Sigmoid colon (tissue), 7 donors: ENCODE data around the gene DCST1. TPM values are rescaled to one million over a fixed set of nuclear protein-coding genes. Genes with fewer than 3 reads are reported as not detected.
A peak's percentile ranks its signal among the peaks of the same experiment; 100 is the strongest.

Experiments used
- DNase-seq: peaks from one replicate; pipeline ENCODE4 v3.0.0-alpha.2; 2019
- H3K27ac ChIP-seq, 4 donors: fragments of 200-600 bp; sonication (generic); one replicate each; pipeline ENCODE4 v1.5.1; 2016 to 2019; ENCODE audit warnings: mild to moderate bottlenecking in 1 of 4
- H3K27me3 ChIP-seq, 3 donors: fragments of 200-600 bp; sonication (generic); one replicate each; pipeline ENCODE4 v1.5.1; 2019; ENCODE audit warnings: mild to moderate bottlenecking in 1 of 3
- H3K36me3 ChIP-seq, 4 donors: fragments of 200-600 bp; sonication (generic); one replicate each; pipeline ENCODE4 v1.5.1; 2016 to 2019
- H3K4me1 ChIP-seq, 4 donors: fragments of 200-600 bp; sonication (generic); one replicate each; pipeline ENCODE4 v1.5.1; 2017 to 2019
- H3K4me3 ChIP-seq, 4 donors: fragments of 200-600 bp; sonication (generic); one replicate each; pipeline ENCODE4 v1.5.1; 2017 to 2019; ENCODE audit warnings: mild to moderate bottlenecking in 2 of 4, moderate library complexity in 1 of 4
- H3K9me3 ChIP-seq, 4 donors: fragments of 200-600 bp in 3 of 4; sonication (generic) in 3 of 4; one replicate each; pipeline versions ENCODE4 v1.5.1 to v1.6.1; 2013 to 2019
- EP300 ChIP-seq, 4 donors: sonication (generic); formaldehyde crosslinking; IDR thresholded peaks; one replicate each; pipeline ENCODE4 v1.6.1; 2017; ENCODE audit warnings: antibody characterized with exemption in 4 of 4
- POLR2A ChIP-seq, 2 donors: fragments of 450-650 bp; IDR thresholded peaks; one replicate each; pipeline ENCODE4 v1.6.1; 2016; ENCODE audit warnings: antibody characterized with exemption in 2 of 2, mild to moderate bottlenecking in 2 of 2, moderate library complexity in 2 of 2
- POLR2AphosphoS5 ChIP-seq, 4 donors: sonication (generic); formaldehyde crosslinking; IDR thresholded peaks; one replicate each; pipeline ENCODE4 v1.6.1; 2017; ENCODE audit warnings: antibody characterized with exemption in 4 of 4
- WGBS, 2 donors: extraction: QIAGEN DNeasy Blood & Tissue Kit; methylation state at CpG; one replicate each; pipeline ENCODE4 v1.1.7; 2013; 5-methylcytosine and 5-hydroxymethylcytosine counted together
- intact Hi-C: fragments of 100-400 bp; cut with DNase I; formaldehyde crosslinking; loops from one replicate; pipeline ENCODE4 v1.15.1; 2023
- polyA plus RNA-seq, 3 donors: library from polyadenylated mRNA; stranded (reverse); fragments of 200-250 nt; gene quantifications; one replicate each; pipeline ENCODE4 v1.2.3, GENCODE V29; 2013
- total RNA-seq, 4 donors: library from RNA; depleted of rRNA; stranded (reverse); fragments of >200 nt; gene quantifications; one replicate each; pipeline ENCODE4 v1.1.0, GENCODE V29; 2016
- TF ChIP-seq, protein P1 (sequence below), 4 experiments: fragments of 450-650 bp in 3 of 4; fragments of 200-600 bp in 1 of 4; IDR thresholded peaks; one replicate each; pipeline ENCODE4 v1.5.1; 2016 to 2019; ENCODE audit warnings: antibody characterized with exemption in 4 of 4, mild to moderate bottlenecking in 3 of 4, moderate library complexity in 2 of 4
- donor health status: healthy with polysubstance abuse.
- donor health status: Bipolar disorder and iron deficiency.
- donor health status: healthy.

DCST1 gene
- total and polyA plus RNA-seq, 7 donors, result 0.09 to 0.16 TPM; not detected in 5

DNA sequence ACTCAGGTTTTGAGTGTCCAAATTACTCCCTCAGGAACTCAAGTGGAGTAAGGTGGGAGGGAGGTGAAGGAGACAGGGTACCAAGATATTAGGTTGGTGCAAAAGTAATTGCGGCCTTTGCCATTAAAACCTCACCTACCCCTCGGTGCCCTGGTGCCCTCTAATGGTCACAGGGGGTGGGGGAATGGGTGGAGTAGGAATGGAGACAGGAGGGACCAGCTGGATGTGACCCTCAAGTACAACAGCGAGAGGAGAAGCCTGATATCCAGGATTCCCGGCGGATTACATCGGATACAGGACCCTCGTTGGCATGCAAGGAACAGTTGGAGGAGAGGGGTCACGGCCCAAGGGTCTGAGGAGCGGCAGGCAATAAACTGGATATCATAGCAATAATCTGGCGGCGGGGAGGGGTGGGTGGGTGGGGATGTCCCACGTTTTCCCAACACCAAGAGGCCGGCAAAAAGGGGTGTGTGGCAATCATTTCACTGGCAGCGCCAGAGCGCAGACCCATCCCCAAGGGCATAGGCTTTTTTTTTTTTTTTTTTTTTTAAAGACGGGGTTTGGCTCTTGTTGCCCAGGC is 35.3 kb upstream of the DCST1 start:
- no peak for DNase-seq

DNA sequence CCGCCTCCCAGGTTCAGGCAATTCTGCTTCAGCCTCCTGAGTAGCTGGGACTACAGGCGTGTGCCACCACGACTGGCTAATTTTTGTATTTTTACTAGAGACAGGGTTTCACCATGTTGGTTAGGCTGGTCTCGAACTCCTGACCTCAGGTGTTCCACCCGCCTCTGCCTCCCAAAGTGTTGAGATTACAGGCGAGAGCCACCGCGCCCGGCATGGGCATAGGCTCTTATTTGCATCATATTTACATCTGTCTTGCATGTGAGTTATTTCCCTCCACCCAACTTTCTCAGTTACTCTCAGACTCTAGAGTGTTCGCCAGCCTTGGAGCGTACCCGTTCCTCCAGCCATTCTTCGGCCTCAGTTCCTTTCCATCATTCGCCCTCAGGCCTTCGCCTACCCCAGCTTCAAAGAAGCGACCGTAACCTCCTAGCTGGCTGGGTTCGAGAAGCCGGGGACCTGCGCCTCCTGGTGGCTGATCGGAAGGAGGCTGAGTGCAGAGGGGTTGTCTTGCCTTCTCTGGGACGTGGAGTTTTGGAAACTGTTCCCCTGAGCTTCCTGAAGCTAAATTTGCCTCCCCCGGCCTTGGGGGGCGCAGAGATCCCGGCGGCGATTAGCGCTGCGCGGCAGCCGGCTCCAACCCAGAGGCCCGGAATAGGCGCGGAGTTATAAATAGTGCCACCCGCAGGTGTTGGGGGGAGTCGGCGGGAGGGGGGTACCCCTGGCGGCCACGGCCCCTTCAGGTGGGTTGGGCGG is 34.6 kb upstream of the DCST1 start:
- Histone ChIP-seq H3K4me3 (peak overlapping the region; percentile 73 to 94 (median 81)), H3K27me3 (no peaks in the 10 kb centered on the region), H3K36me3 (no peaks in the 10 kb centered on the region), H3K27ac (peak overlapping the region; percentile 96 to 99 (median 98)), H3K9me3 (no peaks in the 10 kb centered on the region), H3K4me1 (peaks cover 0 to 27% (median 22%) of the 10 kb centered on the region in 4 donors)
- intact Hi-C loops, result loop anchor here (5.0 kb wide), 1 partner anchor 37 kb away; the partner anchor contains the start of gene PYGO2
- TF ChIP-seq POLR2A (IDR thresholded peaks at IDR 0.05) (no peak), EP300 (IDR thresholded peaks at IDR 0.05) (no peak), POLR2AphosphoS5 (IDR thresholded peaks at IDR 0.05) (peak in 2 of 4 donors; percentile 15 to 26)
- TF ChIP-seq, protein P1, sequence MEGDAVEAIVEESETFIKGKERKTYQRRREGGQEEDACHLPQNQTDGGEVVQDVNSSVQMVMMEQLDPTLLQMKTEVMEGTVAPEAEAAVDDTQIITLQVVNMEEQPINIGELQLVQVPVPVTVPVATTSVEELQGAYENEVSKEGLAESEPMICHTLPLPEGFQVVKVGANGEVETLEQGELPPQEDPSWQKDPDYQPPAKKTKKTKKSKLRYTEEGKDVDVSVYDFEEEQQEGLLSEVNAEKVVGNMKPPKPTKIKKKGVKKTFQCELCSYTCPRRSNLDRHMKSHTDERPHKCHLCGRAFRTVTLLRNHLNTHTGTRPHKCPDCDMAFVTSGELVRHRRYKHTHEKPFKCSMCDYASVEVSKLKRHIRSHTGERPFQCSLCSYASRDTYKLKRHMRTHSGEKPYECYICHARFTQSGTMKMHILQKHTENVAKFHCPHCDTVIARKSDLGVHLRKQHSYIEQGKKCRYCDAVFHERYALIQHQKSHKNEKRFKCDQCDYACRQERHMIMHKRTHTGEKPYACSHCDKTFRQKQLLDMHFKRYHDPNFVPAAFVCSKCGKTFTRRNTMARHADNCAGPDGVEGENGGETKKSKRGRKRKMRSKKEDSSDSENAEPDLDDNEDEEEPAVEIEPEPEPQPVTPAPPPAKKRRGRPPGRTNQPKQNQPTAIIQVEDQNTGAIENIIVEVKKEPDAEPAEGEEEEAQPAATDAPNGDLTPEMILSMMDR (IDR thresholded peaks at IDR 0.05), result peak in 3 of 4 experiments; percentile 73 to 82 (median 78)
- 10% methylated on average over 40 of the region's 40 CpGs for WGBS, 2 donors
- DNase-seq, result peak; percentile 87

More for the DNA sequence above, 35.3 kb upstream of the DCST1 start:
- H3K36me3 ChIP-seq, result no peaks in the 10 kb centered on the region
- H3K4me3 ChIP-seq, result no peak overlapping the region
- WGBS, 2 donors, result 57 to 73% methylated on average over 16 of the region's 16 CpGs
- intact Hi-C loops, result loop anchor here (5.0 kb wide), 1 partner anchor 36 kb away; the partner anchor contains the start of gene PYGO2
- no peaks in the 10 kb centered on the region for H3K9me3 ChIP-seq
- no peaks in the 10 kb centered on the region for H3K27me3 ChIP-seq
- TF ChIP-seq POLR2AphosphoS5 (IDR thresholded peaks at IDR 0.05) (no peak), POLR2A (IDR thresholded peaks at IDR 0.05) (no peak), EP300 (IDR thresholded peaks at IDR 0.05) (no peak)
- TF ChIP-seq, protein P1 (IDR thresholded peaks at IDR 0.05), result no peak
- H3K27ac ChIP-seq, result peak overlapping the region in 3 of 4 donors; percentile 96 to 99 (median 98)
- H3K4me1 ChIP-seq, result peaks cover 0 to 26% (median 22%) of the 10 kb centered on the region in 4 donors

DNA sequence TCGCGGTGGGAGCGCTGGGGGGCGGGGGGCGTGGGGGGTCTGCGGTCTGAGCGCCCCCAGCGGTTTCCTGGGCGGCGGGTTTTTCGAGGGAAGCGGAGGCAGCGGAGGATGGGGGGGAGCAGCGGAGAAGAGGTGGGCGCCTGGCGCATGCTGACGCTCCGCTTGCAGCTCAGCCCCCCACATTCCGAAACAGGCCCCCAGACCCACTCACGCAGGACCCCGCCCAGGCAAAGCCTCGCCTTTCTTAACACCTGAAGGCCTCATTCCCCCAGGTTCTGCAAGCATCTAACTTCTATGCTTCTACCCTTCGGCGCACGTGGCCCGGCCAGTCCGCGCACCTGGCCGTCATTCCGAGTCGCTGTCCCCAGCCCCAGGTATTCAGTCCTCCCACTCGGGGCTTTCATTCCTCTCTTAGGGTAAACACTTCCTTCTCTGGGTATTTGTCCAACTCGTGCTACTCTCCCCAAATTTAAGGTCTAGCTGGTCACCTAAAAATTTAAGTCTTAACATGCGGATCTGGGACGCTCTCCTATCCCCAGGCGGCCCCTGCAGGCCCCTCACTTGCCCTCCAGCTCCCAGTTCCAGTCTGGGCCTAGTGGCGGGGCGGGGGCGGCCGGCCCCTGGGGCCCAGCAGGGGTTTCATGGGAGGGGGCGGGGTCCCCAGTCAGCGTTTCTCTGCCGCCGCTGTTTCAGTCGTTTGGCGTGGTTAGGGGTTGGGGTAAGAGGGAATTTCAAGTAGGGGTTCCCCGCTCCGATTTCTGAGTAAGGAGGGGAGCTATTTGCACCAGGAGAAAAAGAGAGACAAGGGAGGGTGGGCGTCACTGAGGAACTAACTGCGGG is 33.8 kb upstream of the DCST1 start:
- Histone ChIP-seq H3K27ac (peak overlapping the region; percentile 96 to 99 (median 98)), H3K36me3 (no peaks in the 10 kb centered on the region), H3K4me1 (peaks cover 0 to 35% (median 30%) of the 10 kb centered on the region in 4 donors), H3K9me3 (no peaks in the 10 kb centered on the region), H3K27me3 (no peaks in the 10 kb centered on the region), H3K4me3 (peak overlapping the region; percentile 73 to 94 (median 81))
- intact Hi-C loops, result loop anchor here (2.0 to 5.0 kb wide), 3 partner anchors 37 to 63 kb away; partner anchors contain the start of genes ADAM15, PMVK and PYGO2
- TF ChIP-seq POLR2AphosphoS5 (IDR thresholded peaks at IDR 0.05) (no peak), EP300 (IDR thresholded peaks at IDR 0.05) (no peak)
- TF ChIP-seq, protein P1 (IDR thresholded peaks at IDR 0.05), result no peak
- WGBS, 2 donors, result 3 to 11% methylated on average over 50 of the region's 50 CpGs
- no peak for DNase-seq

DNA sequence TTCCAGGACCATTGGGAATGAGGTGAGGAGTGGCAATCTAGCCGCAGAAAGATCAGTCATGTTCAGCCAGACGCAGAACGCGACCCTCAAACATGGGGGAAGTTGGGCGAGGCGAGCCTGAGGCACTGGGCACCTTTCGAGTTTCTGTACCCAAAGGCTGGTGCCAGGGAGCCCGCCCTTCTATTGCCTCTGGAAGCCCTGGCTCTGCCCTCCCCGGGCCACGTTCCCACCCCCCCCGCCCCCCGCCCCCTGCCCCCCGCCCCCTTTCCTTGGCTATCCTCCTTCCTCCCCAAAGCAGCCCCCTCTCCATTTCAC is 33.3 kb upstream of the DCST1 start:
- no peak for TF ChIP-seq EP300 (IDR thresholded peaks at IDR 0.05)
- TF ChIP-seq, protein P1 (IDR thresholded peaks at IDR 0.05), result no peak
- TF ChIP-seq POLR2AphosphoS5 (IDR thresholded peaks at IDR 0.05), result no peak
- TF ChIP-seq POLR2A (IDR thresholded peaks at IDR 0.05), result no peak
- H3K27me3 ChIP-seq, result no peaks in the 10 kb centered on the region
- WGBS, 2 donors, result 1 to 2% methylated on average over 11 to 13 of the region's 13 CpGs
- H3K36me3 ChIP-seq, result no peaks in the 10 kb centered on the region
- no peaks in the 10 kb centered on the region for H3K9me3 ChIP-seq
- peaks cover 0 to 40% (median 35%) of the 10 kb centered on the region in 4 donors for H3K4me1 ChIP-seq
- peak overlapping the region; percentile 73 to 94 (median 81) for H3K4me3 ChIP-seq
- H3K27ac ChIP-seq, result peak overlapping the region; percentile 96 to 99 (median 98)
- intact Hi-C loops, result loop anchor here (2.0 to 5.0 kb wide), 2 partner anchors 52 to 64 kb away; partner anchors contain the start of genes ADAM15 and PMVK
- no peak for DNase-seq
